Loucy (cell line): ENCODE measurements around the gene PRRG3.

Experiments used
- EZH2phosphoT487 ChIP-seq: fragments of 200-600 bp; IDR thresholded peaks from 2 replicates; pipeline ENCODE4 v1.6.1; 2018; ENCODE audit warnings: antibody characterized with exemption, mild to moderate bottlenecking, moderate library complexity, borderline replicate concordance
- TF ChIP-seq, protein P1 (sequence below): fragments of 200-600 bp; sonication (generic); conservative IDR thresholded peaks from 2 replicates; pipeline ENCODE4 v1.5.1; 2014; ENCODE audit warnings: mild to moderate bottlenecking, antibody characterized with exemption, low read length

DNA sequence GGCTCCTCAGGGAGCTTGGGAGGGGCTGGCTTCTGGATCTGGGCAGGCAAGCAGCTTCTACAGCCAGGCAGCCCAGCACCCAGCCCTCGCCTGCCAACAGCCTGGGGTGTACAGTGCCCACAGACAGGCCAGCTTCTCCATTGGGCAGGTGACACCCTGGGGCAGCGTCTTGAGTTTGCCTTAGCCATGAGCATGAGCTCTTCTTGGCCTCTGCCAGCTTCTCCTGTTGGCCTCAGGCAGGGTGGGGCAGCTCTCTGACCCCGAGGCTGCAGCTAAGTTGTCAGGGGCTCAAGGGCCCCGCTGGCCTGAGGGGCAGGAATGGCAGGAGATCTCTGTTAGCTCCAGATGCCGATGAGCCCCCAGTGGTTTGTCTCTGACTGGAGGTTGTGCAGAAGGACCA lies 31.5 kb downstream of the PRRG3 start:
- TF ChIP-seq, protein P1, sequence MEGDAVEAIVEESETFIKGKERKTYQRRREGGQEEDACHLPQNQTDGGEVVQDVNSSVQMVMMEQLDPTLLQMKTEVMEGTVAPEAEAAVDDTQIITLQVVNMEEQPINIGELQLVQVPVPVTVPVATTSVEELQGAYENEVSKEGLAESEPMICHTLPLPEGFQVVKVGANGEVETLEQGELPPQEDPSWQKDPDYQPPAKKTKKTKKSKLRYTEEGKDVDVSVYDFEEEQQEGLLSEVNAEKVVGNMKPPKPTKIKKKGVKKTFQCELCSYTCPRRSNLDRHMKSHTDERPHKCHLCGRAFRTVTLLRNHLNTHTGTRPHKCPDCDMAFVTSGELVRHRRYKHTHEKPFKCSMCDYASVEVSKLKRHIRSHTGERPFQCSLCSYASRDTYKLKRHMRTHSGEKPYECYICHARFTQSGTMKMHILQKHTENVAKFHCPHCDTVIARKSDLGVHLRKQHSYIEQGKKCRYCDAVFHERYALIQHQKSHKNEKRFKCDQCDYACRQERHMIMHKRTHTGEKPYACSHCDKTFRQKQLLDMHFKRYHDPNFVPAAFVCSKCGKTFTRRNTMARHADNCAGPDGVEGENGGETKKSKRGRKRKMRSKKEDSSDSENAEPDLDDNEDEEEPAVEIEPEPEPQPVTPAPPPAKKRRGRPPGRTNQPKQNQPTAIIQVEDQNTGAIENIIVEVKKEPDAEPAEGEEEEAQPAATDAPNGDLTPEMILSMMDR, result no peak
- no peak for TF ChIP-seq EZH2phosphoT487
